ENCODE data around the gene B3GNT4. TPM values are rescaled to one million over a fixed set of nuclear protein-coding genes. Genes with fewer than 3 reads are reported as not detected.

The B3GNT4 gene
- total RNA-seq, 6 donors from 2014 or later: 0.24 to 0.44 (median 0.29) TPM; not detected in 3

GRCh38 chr12:122194804-122195203 is 8.7 kb upstream of the B3GNT4 start:
- no peak for ATAC-seq (ENCODE audit: low FRiP score in 2 of 2)
- no peaks in the 10 kb centered on the region for H3K36me3 ChIP-seq
- no peak overlapping the region for H3K27ac ChIP-seq
- peaks cover 0 to 2% (median 0%) of the 10 kb centered on the region in 4 donors for H3K4me1 ChIP-seq
- H3K4me3 ChIP-seq: no peak overlapping the region
- H3K27me3 ChIP-seq: no peaks in the 10 kb centered on the region
- WGBS, 2 donors: 59 to 60% methylated on average over 1 of the region's 1 CpG
- DNase-seq: no peak
- H3K9me3 ChIP-seq: no peaks in the 10 kb centered on the region
- TF ChIP-seq EP300 (IDR thresholded peaks at IDR 0.05) (no peak), POLR2A (IDR thresholded peaks at IDR 0.05) (no peak), POLR2AphosphoS5 (IDR thresholded peaks at IDR 0.05) (no peak)
- TF ChIP-seq, protein P1, sequence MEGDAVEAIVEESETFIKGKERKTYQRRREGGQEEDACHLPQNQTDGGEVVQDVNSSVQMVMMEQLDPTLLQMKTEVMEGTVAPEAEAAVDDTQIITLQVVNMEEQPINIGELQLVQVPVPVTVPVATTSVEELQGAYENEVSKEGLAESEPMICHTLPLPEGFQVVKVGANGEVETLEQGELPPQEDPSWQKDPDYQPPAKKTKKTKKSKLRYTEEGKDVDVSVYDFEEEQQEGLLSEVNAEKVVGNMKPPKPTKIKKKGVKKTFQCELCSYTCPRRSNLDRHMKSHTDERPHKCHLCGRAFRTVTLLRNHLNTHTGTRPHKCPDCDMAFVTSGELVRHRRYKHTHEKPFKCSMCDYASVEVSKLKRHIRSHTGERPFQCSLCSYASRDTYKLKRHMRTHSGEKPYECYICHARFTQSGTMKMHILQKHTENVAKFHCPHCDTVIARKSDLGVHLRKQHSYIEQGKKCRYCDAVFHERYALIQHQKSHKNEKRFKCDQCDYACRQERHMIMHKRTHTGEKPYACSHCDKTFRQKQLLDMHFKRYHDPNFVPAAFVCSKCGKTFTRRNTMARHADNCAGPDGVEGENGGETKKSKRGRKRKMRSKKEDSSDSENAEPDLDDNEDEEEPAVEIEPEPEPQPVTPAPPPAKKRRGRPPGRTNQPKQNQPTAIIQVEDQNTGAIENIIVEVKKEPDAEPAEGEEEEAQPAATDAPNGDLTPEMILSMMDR (IDR thresholded peaks at IDR 0.05): no peak

GRCh38 chr12:122195405-122195804 is 8.1 kb upstream of the B3GNT4 start:
- 91 to 92% methylated on average over 4 of the region's 4 CpGs for WGBS, 2 donors
- H3K36me3 ChIP-seq: no peaks in the 10 kb centered on the region
- no peak for TF ChIP-seq EP300 (IDR thresholded peaks at IDR 0.05)
- no peak for TF ChIP-seq POLR2A (IDR thresholded peaks at IDR 0.05)
- TF ChIP-seq POLR2AphosphoS5 (IDR thresholded peaks at IDR 0.05): no peak
- TF ChIP-seq, protein P1 (IDR thresholded peaks at IDR 0.05): no peak
- DNase-seq (no peak), ATAC-seq (ENCODE audit: low FRiP score in 2 of 2) (no peak)
- no peak overlapping the region for H3K27ac ChIP-seq
- peaks cover 0 to 2% (median 0%) of the 10 kb centered on the region in 4 donors for H3K4me1 ChIP-seq
- peaks cover 0 to 2% (median 0%) of the 10 kb centered on the region in 4 donors for H3K27me3 ChIP-seq
- H3K4me3 ChIP-seq: no peak overlapping the region
- H3K9me3 ChIP-seq: no peaks in the 10 kb centered on the region

- WGBS, 2 donors: 56 to 65% methylated on average over 1 of the region's 1 CpG
- DNase-seq (no peak), ATAC-seq (ENCODE audit: low FRiP score in 2 of 2) (no peak)
- peaks cover 0 to 2% (median 0%) of the 10 kb centered on the region in 4 donors for H3K4me1 ChIP-seq
- H3K9me3 ChIP-seq: no peaks in the 10 kb centered on the region
- no peaks in the 10 kb centered on the region for H3K36me3 ChIP-seq
- TF ChIP-seq POLR2AphosphoS5 (IDR thresholded peaks at IDR 0.05) (no peak), POLR2A (IDR thresholded peaks at IDR 0.05) (no peak), EP300 (IDR thresholded peaks at IDR 0.05) (no peak)
- TF ChIP-seq, protein P1 (IDR thresholded peaks at IDR 0.05): no peak
- no peak overlapping the region for H3K27ac ChIP-seq
- H3K4me3 ChIP-seq: no peak overlapping the region
- H3K27me3 ChIP-seq: peaks cover 0 to 2% (median 0%) of the 10 kb centered on the region in 4 donors
Measured at GRCh38 chr12:122197612-122197966, 5.9 kb upstream of the B3GNT4 start.

- ATAC-seq (ENCODE audit: low FRiP score in 2 of 2) (no peak), DNase-seq (peak in 1 of 2 donors; percentile 57)
- peaks cover 0 to 20% (median 11%) of the 10 kb centered on the region in 4 donors for H3K27me3 ChIP-seq
Measured at GRCh38 chr12:122199484-122200355, 3.8 kb upstream of the B3GNT4 start.

GRCh38 chr12:122200541-122201175 is 2.9 kb upstream of the B3GNT4 start:
- Histone ChIP-seq H3K4me3 (no peak overlapping the region), H3K27me3 (peaks cover 0 to 20% (median 11%) of the 10 kb centered on the region in 4 donors), H3K27ac (no peak overlapping the region), H3K4me1 (peaks cover 20 to 29% (median 21%) of the 10 kb centered on the region in 4 donors), H3K9me3 (no peaks in the 10 kb centered on the region), H3K36me3 (no peaks in the 10 kb centered on the region)
- TF ChIP-seq, protein P1 (IDR thresholded peaks at IDR 0.05): no peak
- no peak for TF ChIP-seq POLR2AphosphoS5 (IDR thresholded peaks at IDR 0.05)
- TF ChIP-seq POLR2A (IDR thresholded peaks at IDR 0.05): no peak
- no peak for TF ChIP-seq EP300 (IDR thresholded peaks at IDR 0.05)
- ATAC-seq (ENCODE audit: low FRiP score in 2 of 2) (peak in 1 of 2 donors; percentile 22), DNase-seq (peak in 1 of 2 donors; percentile 69)
- 64 to 76% methylated on average over 21 of the region's 24 CpGs for WGBS, 2 donors

More at GRCh38 chr12:122199484-122200355, 3.8 kb upstream of the B3GNT4 start:
- peaks cover 20 to 21% (median 21%) of the 10 kb centered on the region in 4 donors for H3K4me1 ChIP-seq
- H3K36me3 ChIP-seq: no peaks in the 10 kb centered on the region
- no peak overlapping the region for H3K4me3 ChIP-seq
- no peak for TF ChIP-seq EP300 (IDR thresholded peaks at IDR 0.05)
- no peaks in the 10 kb centered on the region for H3K9me3 ChIP-seq
- 88 to 93% methylated on average over 27 to 29 of the region's 29 CpGs for WGBS, 2 donors
- H3K27ac ChIP-seq: no peak overlapping the region
